SJCRH30 (cell line): ENCODE data around the gene MIA2. TPM values are rescaled to one million over a fixed set of nuclear protein-coding genes. Genes with fewer than 3 reads are reported as not detected.
"Not testable (repeated sequence)": the region's sequence is repeated elsewhere in the genome, so short reads cannot be mapped to it uniquely, and the experiment has no call there.

Source experiments
- DNase-seq, 2 experiments: peaks; one replicate each; pipeline ENCODE4 v3.0.0-alpha.2; 2015 to 2020
- H3K27ac ChIP-seq: fragments of 250-450 bp; sonication (Bioruptor Pico); 2 replicates; pipeline ENCODE4 v1.5.1; 2020; ENCODE audit warnings: mild to moderate bottlenecking, moderate library complexity
- H3K27me3 ChIP-seq: fragments of 250-450 bp; sonication (Bioruptor Pico); 2 replicates; pipeline ENCODE4 v1.5.1; 2020; ENCODE audit warnings: mild to moderate bottlenecking, moderate library complexity
- H3K36me3 ChIP-seq: fragments of 250-450 bp; sonication (Bioruptor Pico); 2 replicates; pipeline ENCODE4 v1.5.1; 2020; ENCODE audit warnings: mild to moderate bottlenecking, moderate library complexity
- H3K4me1 ChIP-seq: fragments of 250-450 bp; sonication (Bioruptor Pico); 2 replicates; pipeline ENCODE4 v1.5.1; 2020; ENCODE audit warnings: mild to moderate bottlenecking, moderate library complexity
- H3K4me3 ChIP-seq: fragments of 250-450 bp; sonication (Bioruptor Pico); 2 replicates; pipeline ENCODE4 v1.5.1; 2020; ENCODE audit warnings: mild to moderate bottlenecking, moderate library complexity
- H3K9me3 ChIP-seq: fragments of 250-450 bp; sonication (Bioruptor Pico); replicated peaks from 2 replicates; pipeline ENCODE4 v1.5.1; 2020; ENCODE audit warnings: mild to moderate bottlenecking, moderate library complexity
- total RNA-seq: library from RNA; depleted of rRNA; stranded (reverse); fragments of >200 nt; shearing (Covaris generic); gene quantifications from 2 replicates; pipeline ENCODE4 v1.2.3, GENCODE V29; 2014; rRNA removed

Gene MIA2
- total RNA-seq: 16.4 and 20.5 TPM in 2 replicates

GRCh38 chr14:39233680-39234326 lies at the start of gene MIA2:
TSS of gene MIA2 (plus strand) at chr14:39233915. CDS start at chr14:39234115, 200 bp downstream.
- DNase-seq: no peak
- no peaks in the 10 kb centered on the region for H3K9me3 ChIP-seq
- H3K4me1 ChIP-seq: peaks cover 4% of the 10 kb centered on the region; the same call in 1 of the 2 replicates
- no peaks in the 10 kb centered on the region for H3K27me3 ChIP-seq
- H3K4me3 ChIP-seq: no peak within 1 kb of the TSS
- H3K36me3 ChIP-seq: no peaks in the 10 kb centered on the region
- H3K27ac ChIP-seq: no peak within 1 kb of the TSS

GRCh38 chr14:39184628-39185255 lies 49.0 kb upstream of the MIA2 start:
- H3K4me1 ChIP-seq: no peaks in the 10 kb centered on the region
- no peak overlapping the region for H3K27ac ChIP-seq
- DNase-seq: no peak
- H3K9me3 ChIP-seq: no peaks in the 10 kb centered on the region
- peaks cover 54% of the 10 kb centered on the region for H3K36me3 ChIP-seq
- no peak overlapping the region for H3K4me3 ChIP-seq
- H3K27me3 ChIP-seq: no peaks in the 10 kb centered on the region

GRCh38 chr14:39185256-39186049 lies 48.3 kb upstream of the MIA2 start:
- Histone ChIP-seq H3K27ac (no peak overlapping the region), H3K4me1 (no peaks in the 10 kb centered on the region)
- DNase-seq: no peak

GRCh38 chr14:39186941-39187525 lies 46.7 kb upstream of the MIA2 start:
- no peaks in the 10 kb centered on the region for H3K4me1 ChIP-seq
- peaks cover 31% of the 10 kb centered on the region for H3K36me3 ChIP-seq
- no peak overlapping the region for H3K27ac ChIP-seq
- no peaks in the 10 kb centered on the region for H3K9me3 ChIP-seq
- no peak overlapping the region for H3K4me3 ChIP-seq
- DNase-seq: no peak
- H3K27me3 ChIP-seq: no peaks in the 10 kb centered on the region

More at GRCh38 chr14:39185256-39186049, 48.3 kb upstream of the MIA2 start:
- Histone ChIP-seq H3K4me3 (no peak overlapping the region), H3K9me3 (no peaks in the 10 kb centered on the region), H3K27me3 (no peaks in the 10 kb centered on the region), H3K36me3 (peaks cover 47% of the 10 kb centered on the region)

GRCh38 chr14:39203659-39204606 lies 29.8 kb upstream of the MIA2 start:
- no peaks in the 10 kb centered on the region for H3K27me3 ChIP-seq
- no peaks in the 10 kb centered on the region for H3K36me3 ChIP-seq
- no peaks in the 10 kb centered on the region for H3K4me1 ChIP-seq
- no peak overlapping the region for H3K27ac ChIP-seq
- no peak for DNase-seq
- no peaks in the 10 kb centered on the region; the same call in 1 of the 2 replicates for H3K9me3 ChIP-seq
- no peak overlapping the region for H3K4me3 ChIP-seq

- H3K4me1 ChIP-seq, H3K36me3 ChIP-seq, H3K9me3 ChIP-seq, H3K27me3 ChIP-seq, H3K4me3 ChIP-seq, H3K27ac ChIP-seq, DNase-seq: not testable (repeated sequence)
Measured at GRCh38 chr14:39207430-39207829, 26.3 kb upstream of the MIA2 start.

GRCh38 chr14:39211109-39211741 lies 22.5 kb upstream of the MIA2 start:
- H3K36me3 ChIP-seq: no peaks in the 10 kb centered on the region
- DNase-seq: no peak

GRCh38 chr14:39212034-39212433 lies 21.7 kb upstream of the MIA2 start:
- Histone ChIP-seq H3K9me3 (no peaks in the 10 kb centered on the region), H3K27ac (no peak overlapping the region), H3K4me3 (no peak overlapping the region), H3K4me1 (no peaks in the 10 kb centered on the region), H3K27me3 (no peaks in the 10 kb centered on the region), H3K36me3 (no peaks in the 10 kb centered on the region)
- DNase-seq: no peak

More at GRCh38 chr14:39211109-39211741, 22.5 kb upstream of the MIA2 start:
- Histone ChIP-seq H3K27me3 (no peaks in the 10 kb centered on the region), H3K4me3 (no peak overlapping the region), H3K27ac (no peak overlapping the region), H3K9me3 (no peaks in the 10 kb centered on the region), H3K4me1 (no peaks in the 10 kb centered on the region)

- Histone ChIP-seq H3K36me3 (no peaks in the 10 kb centered on the region), H3K4me1 (no peaks in the 10 kb centered on the region), H3K4me3 (no peak overlapping the region), H3K27ac (no peak overlapping the region), H3K27me3 (no peaks in the 10 kb centered on the region), H3K9me3 (no peaks in the 10 kb centered on the region)
- DNase-seq: no peak
Measured at GRCh38 chr14:39212693-39213092, 21.0 kb upstream of the MIA2 start.

- no peak overlapping the region for H3K4me3 ChIP-seq
- no peaks in the 10 kb centered on the region for H3K4me1 ChIP-seq
- no peaks in the 10 kb centered on the region for H3K27me3 ChIP-seq
- H3K27ac ChIP-seq: no peak overlapping the region
- DNase-seq: no peak
- H3K36me3 ChIP-seq: no peaks in the 10 kb centered on the region
- no peaks in the 10 kb centered on the region for H3K9me3 ChIP-seq
Measured at GRCh38 chr14:39217214-39217879, 16.4 kb upstream of the MIA2 start.

GRCh38 chr14:39218171-39218769 lies 15.4 kb upstream of the MIA2 start:
- Histone ChIP-seq H3K9me3 (no peaks in the 10 kb centered on the region), H3K4me3 (no peak overlapping the region), H3K27me3 (no peaks in the 10 kb centered on the region), H3K4me1 (no peaks in the 10 kb centered on the region), H3K36me3 (no peaks in the 10 kb centered on the region), H3K27ac (no peak overlapping the region)
- DNase-seq: no peak

- Histone ChIP-seq H3K4me3 (no peak overlapping the region), H3K27me3 (no peaks in the 10 kb centered on the region), H3K4me1 (no peaks in the 10 kb centered on the region), H3K27ac (no peak overlapping the region), H3K36me3 (no peaks in the 10 kb centered on the region), H3K9me3 (no peaks in the 10 kb centered on the region)
- no peak for DNase-seq
Measured at GRCh38 chr14:39219075-39219499, 14.6 kb upstream of the MIA2 start.

GRCh38 chr14:39220473-39220872 lies 13.2 kb upstream of the MIA2 start:
- H3K4me1 ChIP-seq, H3K9me3 ChIP-seq, H3K4me3 ChIP-seq, DNase-seq, H3K36me3 ChIP-seq, H3K27ac ChIP-seq, H3K27me3 ChIP-seq: not testable (repeated sequence)
